Measurements from ENCODE around the gene KNTC1.

- TF ChIP-seq CTCF (conservative IDR thresholded peaks at IDR 0.05; ENCODE audit: low read length) (no peak), EZH2phosphoT487 (IDR thresholded peaks at IDR 0.05; ENCODE audit: borderline replicate concordance, low read depth, low read length) (no peak)
Observed at GRCh38 chr12:122480753-122481152, 46.3 kb upstream of the KNTC1 start.
